Kidney (tissue), 14 donors: ENCODE results near the gene MMP11. TPM values are rescaled to one million over a fixed set of nuclear protein-coding genes. Genes with fewer than 3 reads are reported as not detected.

Experiments used
- DNase-seq, 5 donors: peaks; one replicate each; pipeline ENCODE4 v3.0.0-alpha.2; 2013 to 2020
- FAIRE-seq: peaks from 2 replicates; lab custom pipeline; 2012; peaks lifted over from hg19 to GRCh38; lab: Jason Lieb, UNC
- H3K27ac ChIP-seq, 2 donors: one replicate each; pipeline ENCODE4 v1.7.0; 2013; ENCODE audit warnings: low read depth in 2 of 2, low read length in 2 of 2, inconsistent platforms in 1 of 2
- H3K27me3 ChIP-seq: one replicate; pipeline ENCODE4 v1.7.1; 2013; ENCODE audit warnings: low read length, inconsistent platforms; ENCODE audit not compliant: control insufficient read depth, insufficient read depth
- H3K36me3 ChIP-seq, 3 donors: one replicate each; pipeline versions ENCODE4 v1.7.0 to v1.7.1; 2013; ENCODE audit warnings: low read length in 3 of 3, control low read depth in 1 of 3, inconsistent platforms in 1 of 3; ENCODE audit not compliant: insufficient read depth in 3 of 3, control insufficient read depth in 2 of 3
- H3K4me1 ChIP-seq, 3 donors: one replicate each; pipeline versions ENCODE4 v1.7.0 to v1.7.1; 2013; ENCODE audit warnings: low read length in 3 of 3, inconsistent platforms in 1 of 3, low read depth in 1 of 3; ENCODE audit not compliant: control insufficient read depth in 2 of 3, insufficient read depth in 2 of 3
- H3K4me3 ChIP-seq, 3 donors: one replicate each; pipeline versions ENCODE4 v1.7.0 to v1.8.1; 2013; ENCODE audit warnings: low read length in 3 of 3, control low read depth in 1 of 3, inconsistent platforms in 1 of 3
- H3K9ac ChIP-seq, 3 donors: one replicate each; pipeline versions ENCODE4 v1.7.0 to v1.7.1; 2013; ENCODE audit warnings: low read length in 3 of 3, control low read depth in 1 of 3, inconsistent platforms in 1 of 3
- H3K9me3 ChIP-seq, 3 donors: one replicate each; pipeline versions ENCODE4 v1.7.0 to v1.7.1; 2013; ENCODE audit warnings: low read length in 3 of 3, control low read depth in 1 of 3, inconsistent platforms in 1 of 3; ENCODE audit not compliant: control insufficient read depth in 2 of 3, insufficient read depth in 1 of 3
- CTCF ChIP-seq: IDR thresholded peaks from 3 replicates; pipeline ENCODE4 v1.5.1; 2012; ENCODE audit warnings: mild to moderate bottlenecking, moderate library complexity, borderline replicate concordance; ENCODE audit not compliant: insufficient read depth; ENCODE audit errors: extremely low read depth
- intact Hi-C: fragments of 100-400 bp; cut with DNase I; formaldehyde crosslinking; loops from one replicate; pipeline ENCODE4 v1.11.1; 2022
- polyA plus RNA-seq: library from polyadenylated mRNA; stranded (reverse); fragments of 350-450 nt; fragmentation: Illumina TruSeq; extraction: RNeasy Lipid Tissue Mini Kit (QIAGEN cat#74804); gene quantifications from one replicate; pipeline ENCODE4 v1.2.3, GENCODE V29; 2014; ENCODE audit warnings: low read depth, low replicate concordance; ENCODE audit not compliant: insufficient read depth
- total RNA-seq: library from RNA; stranded (reverse); fragmentation: NEBNext Ultra II Directional; extraction: Animal tissue kit (Norgen Biotek cat#: 25700); gene quantifications from one replicate; pipeline ENCODE4 v1.2.1, GENCODE V29; 2021
- donor health status: control.
- donor health status: control.
- donor health status: control.
- donor health status: control.
- donor health status: control.
- donor health status: DM: yes; HTN: yes; CAD: no.
- donor health status: Normal renal cell carcinoma (clear cell type).

The MMP11 gene
- total and polyA plus RNA-seq, 2 donors from 2014 or later, result 2.7 to 4.4 TPM

DNA sequence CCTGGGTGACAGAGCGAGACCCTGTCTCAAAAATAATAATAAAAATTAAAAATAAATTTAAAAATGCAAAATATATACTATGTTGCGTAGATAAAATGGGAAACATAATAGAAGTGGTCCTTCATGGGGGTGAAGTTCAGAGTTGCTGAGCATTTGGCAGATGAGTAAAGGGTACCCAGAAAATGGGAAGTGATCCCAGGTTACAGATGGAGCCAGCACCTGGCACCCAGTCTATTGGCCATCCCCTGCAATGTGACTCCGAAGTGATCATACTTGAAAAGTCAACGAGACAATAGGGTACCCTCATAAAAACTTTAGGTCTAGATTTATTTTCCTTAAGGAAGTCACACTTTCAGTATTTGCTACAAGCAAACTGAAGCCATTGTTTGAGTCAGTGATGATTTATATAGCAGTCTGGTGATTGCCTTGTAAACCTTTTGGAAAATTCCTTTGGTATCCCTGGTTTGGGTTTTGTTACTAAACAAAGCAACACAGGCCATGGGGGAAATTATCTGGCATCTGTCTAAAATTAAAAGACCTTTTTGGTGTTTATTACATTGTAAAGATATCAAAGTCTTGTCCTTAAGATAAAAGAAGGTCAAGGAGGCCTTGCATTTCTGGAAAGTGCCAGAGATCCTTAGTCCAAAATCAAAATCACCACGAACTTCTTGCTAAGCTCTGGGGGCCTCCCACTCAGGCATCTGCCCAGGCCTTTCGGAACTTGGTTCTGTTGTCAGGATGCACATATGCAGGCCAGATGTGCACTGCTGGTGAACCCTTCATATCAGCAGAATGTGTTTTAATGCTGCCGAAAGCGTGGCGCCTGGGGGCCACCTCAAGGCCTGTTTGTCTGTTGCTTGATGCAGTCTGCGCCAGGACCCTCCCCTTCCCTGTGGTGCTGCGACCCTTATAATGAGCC is 18.4 kb downstream of the MMP11 start:
- no peaks in the 10 kb centered on the region for H3K27me3 ChIP-seq
- TF ChIP-seq CTCF, result no peak
- DNase-seq (peak in 2 of 5 donors; percentile 41 to 71), FAIRE-seq (no peak)
- H3K36me3 ChIP-seq, result peaks cover 0 to 9% (median 5%) of the 10 kb centered on the region in 3 donors
- no peak overlapping the region for H3K4me3 ChIP-seq
- intact Hi-C loops, result no loop called here
- peaks cover 0 to 18% (median 10%) of the 10 kb centered on the region in 3 donors for H3K4me1 ChIP-seq
- H3K27ac ChIP-seq, result no peak overlapping the region
- no peak overlapping the region for H3K9ac ChIP-seq
- H3K9me3 ChIP-seq, result no peaks in the 10 kb centered on the region

DNA sequence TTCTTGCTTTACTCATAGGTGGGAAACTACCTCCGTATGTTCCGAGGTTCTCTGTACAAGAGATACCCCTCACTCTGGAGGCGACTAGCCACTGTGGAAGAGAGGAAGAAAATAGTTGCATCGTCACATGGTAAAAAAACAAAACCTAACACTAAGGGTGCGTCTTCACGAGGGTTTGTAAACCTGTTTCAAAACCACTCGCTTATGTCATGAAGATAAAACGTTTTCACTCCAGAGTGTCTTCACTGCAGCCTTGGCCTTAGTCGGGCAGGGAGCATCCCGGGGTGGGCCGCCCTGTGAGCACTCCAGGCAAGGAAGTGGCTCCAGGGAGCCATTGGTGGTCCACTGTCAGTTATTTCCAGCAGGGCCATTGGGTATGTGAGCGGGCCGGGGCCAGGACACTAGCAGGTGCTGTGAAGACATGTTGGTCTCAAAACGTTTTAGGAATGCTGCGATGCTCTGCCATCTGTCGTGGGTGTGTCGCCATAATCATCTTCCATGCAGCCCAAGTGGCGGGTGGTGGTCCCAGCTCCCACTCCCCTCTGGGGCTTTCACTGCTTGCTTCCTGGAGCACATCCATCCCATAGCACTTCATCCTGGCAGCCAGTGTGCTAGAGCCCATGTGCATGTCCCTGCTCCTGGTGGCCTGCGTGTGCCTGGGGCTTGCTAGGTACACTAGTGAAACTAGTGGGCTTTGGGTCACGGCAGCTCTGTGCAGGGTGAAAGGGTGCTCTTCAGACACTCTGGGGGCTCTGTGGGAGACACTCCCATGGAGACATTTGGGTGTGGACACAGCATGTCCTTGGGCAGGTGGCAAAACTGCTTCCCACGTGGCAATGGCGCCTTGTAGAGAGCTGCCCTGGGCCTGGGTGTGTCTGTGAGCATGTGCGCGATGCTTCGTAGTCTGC is 19.3 kb downstream of the MMP11 start:
- Histone ChIP-seq H3K9ac (no peak overlapping the region), H3K4me3 (no peak overlapping the region), H3K4me1 (peaks cover 0 to 12% (median 5%) of the 10 kb centered on the region in 3 donors), H3K9me3 (no peaks in the 10 kb centered on the region), H3K27me3 (no peaks in the 10 kb centered on the region), H3K27ac (no peak overlapping the region), H3K36me3 (peaks cover 0 to 15% (median 11%) of the 10 kb centered on the region in 3 donors)
- DNase-seq, result peak in 1 of 5 donors; percentile 58
- no peak for FAIRE-seq
- intact Hi-C loops, result no loop called here
- no peak for TF ChIP-seq CTCF

GRCh38 chr22:23793326-23793725 is 20.7 kb downstream of the MMP11 start:
- DNase-seq (peak in 1 of 5 donors; percentile 43), FAIRE-seq (no peak)
- no peaks in the 10 kb centered on the region for H3K9me3 ChIP-seq
- H3K27ac ChIP-seq, result no peak overlapping the region
- H3K4me3 ChIP-seq, result no peak overlapping the region
- H3K36me3 ChIP-seq, result peaks cover 0 to 16% (median 11%) of the 10 kb centered on the region in 3 donors
- peaks cover 0 to 7% (median 5%) of the 10 kb centered on the region in 3 donors for H3K4me1 ChIP-seq
- no peak overlapping the region for H3K9ac ChIP-seq
- H3K27me3 ChIP-seq, result no peaks in the 10 kb centered on the region
- TF ChIP-seq CTCF, result no peak
- intact Hi-C loops, result no loop called here
